ENCODE results near the gene TTLL13. TPM values are rescaled to one million over a fixed set of nuclear protein-coding genes. Genes with fewer than 3 reads are reported as not detected.
A peak's percentile ranks its signal among the peaks of the same experiment; 100 is the strongest.

TTLL13 gene, protein sequence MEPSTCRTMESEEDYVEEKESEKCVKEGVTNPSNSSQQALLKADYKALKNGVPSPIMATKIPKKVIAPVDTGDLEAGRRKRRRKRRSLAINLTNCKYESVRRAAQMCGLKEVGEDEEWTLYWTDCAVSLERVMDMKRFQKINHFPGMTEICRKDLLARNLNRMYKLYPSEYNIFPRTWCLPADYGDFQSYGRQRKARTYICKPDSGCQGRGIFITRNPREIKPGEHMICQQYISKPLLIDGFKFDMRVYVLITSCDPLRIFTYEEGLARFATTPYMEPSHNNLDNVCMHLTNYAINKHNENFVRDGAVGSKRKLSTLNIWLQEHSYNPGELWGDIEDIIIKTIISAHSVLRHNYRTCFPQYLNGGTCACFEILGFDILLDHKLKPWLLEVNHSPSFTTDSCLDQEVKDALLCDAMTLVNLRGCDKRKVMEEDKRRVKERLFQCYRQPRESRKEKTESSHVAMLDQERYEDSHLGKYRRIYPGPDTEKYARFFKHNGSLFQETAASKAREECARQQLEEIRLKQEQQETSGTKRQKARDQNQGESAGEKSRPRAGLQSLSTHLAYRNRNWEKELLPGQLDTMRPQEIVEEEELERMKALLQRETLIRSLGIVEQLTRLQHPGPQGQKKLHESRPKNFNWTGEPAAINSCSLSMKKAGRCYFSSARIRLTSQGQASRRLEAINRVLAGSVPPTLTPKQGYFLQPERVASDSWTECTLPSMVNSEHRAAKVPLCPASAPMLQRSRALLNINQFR
- under 0.01 TPM in 2 replicates for total RNA-seq

DNA sequence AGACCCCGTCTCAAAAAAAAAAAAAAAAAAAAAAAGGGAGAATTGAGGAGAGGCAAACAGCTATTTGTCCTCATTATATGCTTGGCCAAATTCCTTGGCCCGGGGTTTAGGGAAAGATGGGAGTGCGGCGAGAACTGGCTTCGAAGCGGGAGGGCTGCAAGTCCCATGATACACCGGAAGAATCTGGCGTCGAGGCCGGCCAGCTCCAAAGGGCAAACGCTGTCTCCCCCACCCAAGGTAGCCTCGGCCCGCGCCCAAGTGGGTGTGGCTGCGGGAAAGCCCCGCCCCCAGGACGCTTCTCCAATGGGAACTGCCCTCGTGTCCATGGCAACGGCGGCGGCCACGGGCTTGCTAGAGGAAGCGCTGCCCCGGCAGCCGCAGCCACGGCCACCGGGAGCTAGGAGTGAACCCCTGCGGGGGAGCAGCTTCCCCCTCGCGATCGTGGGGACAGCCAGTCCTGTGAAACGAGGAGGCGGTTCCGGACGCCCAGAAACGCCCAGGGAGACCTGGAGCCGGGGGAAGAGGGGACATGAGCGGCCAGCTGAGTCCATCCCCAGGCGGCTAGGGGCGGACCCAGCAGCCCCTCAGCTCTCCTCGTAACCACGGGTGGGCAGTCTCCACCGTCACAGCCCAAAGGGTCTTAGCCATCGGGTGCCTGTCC lies at the start of gene TTLL13:
TTLL13 (plus strand) TSS at position 354 of the 661 bp plus-strand sequence. CDS start 1,075 bp downstream, outside the sequence.
- peak; percentile 85 to 93 for DNase-seq (ENCODE audit: low read depth in 2 of 2)

DNA sequence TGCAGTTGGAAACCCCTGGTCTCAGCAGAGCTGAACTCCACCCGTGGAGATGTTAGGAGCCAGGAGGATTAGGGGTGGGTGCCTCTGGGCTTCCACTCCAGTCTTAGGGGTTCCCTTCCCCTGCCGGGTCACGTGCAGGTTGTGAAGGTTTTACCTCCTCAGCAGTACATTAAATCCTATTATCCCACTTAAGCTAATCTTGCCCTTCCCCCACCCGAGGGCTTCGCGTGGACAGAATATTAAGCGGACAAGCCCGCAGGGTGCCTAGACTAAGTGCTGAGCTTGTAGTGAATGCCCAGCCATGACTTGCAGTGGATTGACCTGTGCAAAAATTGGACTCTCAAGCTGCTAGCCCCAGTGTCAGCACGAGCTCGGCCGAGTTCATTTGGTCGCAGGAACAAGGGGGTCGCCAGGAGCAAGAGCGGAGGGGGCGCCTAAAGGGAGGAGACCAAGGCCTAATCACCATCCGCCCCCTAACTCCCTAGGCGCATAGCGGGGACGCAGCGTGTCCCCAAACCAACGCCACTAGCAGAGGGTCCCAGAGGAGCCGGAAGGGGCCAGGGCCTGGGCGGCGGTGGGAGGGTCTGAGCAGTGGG lies 48.7 kb upstream of the TTLL13 start:
- no peak for DNase-seq (ENCODE audit: low read depth in 2 of 2)

DNA sequence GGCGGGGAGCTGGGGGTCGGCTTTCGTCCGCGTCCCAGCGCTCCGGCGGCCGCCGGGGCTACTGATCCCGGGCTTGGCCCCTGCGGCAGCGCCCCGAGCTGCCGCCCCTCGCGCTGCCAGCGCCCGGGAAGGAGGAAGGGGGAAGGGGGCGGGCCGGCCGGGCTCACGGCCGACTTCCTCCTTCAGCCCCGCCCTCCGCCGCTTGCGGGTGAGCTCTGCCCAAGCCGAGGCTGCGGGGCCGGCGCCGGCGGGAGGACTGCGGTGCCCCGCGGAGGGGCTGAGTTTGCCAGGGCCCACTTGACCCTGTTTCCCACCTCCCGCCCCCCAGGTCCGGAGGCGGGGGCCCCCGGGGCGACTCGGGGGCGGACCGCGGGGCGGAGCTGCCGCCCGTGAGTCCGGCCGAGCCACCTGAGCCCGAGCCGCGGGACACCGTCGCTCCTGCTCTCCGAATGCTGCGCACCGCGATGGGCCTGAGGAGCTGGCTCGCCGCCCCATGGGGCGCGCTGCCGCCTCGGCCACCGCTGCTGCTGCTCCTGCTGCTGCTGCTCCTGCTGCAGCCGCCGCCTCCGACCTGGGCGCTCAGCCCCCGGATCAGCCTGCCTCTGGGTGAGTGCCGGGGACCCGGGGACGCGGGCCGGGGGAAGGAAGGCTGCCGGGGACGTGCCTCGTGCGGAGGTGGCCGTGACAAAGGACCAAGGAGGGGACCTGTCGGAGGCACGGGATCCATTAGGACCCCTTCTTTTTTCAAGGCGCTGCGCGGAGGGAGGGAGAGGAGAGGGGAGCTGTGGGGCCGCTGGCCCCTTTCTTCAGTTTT lies 48.0 kb upstream of the TTLL13 start, which contains the start of gene SEMA4B:
SEMA4B (plus strand) TSS at position 201 of the 814 bp plus-strand sequence; CDS start at position 450, 249 bp downstream.
- peak; percentile 36 to 44 for DNase-seq (ENCODE audit: low read depth in 2 of 2)

DNA sequence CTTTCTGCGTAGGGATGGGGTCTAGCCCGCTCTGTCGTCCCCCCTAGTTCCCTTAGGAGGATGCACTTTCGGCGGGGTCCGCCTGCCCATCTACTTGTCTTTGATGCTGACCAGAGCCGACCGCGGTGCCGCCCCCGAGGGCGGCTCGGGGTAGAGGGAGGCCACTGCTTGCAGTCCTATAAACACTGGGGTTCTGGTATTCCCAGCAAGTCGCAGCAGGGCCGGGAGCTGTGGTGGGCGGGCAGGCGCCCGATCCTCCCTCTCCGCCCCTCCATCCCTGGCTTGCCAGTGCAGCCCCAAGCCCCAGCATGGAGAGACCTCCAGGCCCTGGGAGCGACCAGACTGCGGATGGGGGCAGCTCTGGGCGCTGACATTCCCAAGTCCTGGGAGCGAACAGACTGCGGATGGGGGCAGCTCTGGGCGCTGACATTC lies 47.4 kb upstream of the TTLL13 start:
- DNase-seq (ENCODE audit: low read depth in 2 of 2): no peak

DNA sequence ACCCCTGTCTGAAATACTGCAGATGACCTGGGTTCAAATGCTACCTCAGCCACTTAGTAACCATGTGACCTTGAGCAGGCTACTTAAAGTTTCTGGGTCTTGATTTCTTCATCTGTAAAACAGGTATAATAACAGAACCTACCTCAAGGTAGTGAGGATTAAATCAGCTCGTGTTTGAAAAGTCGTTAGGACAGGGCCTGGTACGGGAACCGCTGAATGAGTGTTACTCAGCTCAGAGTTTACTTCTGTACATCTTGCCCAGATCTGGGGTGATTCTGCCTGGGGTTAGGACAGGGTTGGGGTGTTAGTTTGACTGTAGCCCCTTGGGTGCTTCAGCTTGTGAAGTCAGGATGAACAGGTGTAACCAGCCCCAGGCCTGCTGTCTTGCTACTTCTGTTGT lies 46.4 kb upstream of the TTLL13 start:
- no peak for DNase-seq (ENCODE audit: low read depth in 2 of 2)

- DNase-seq (ENCODE audit: low read depth in 2 of 2): no peak
Measured at GRCh38 chr15:90203473-90203872, 45.9 kb upstream of the TTLL13 start.

DNA sequence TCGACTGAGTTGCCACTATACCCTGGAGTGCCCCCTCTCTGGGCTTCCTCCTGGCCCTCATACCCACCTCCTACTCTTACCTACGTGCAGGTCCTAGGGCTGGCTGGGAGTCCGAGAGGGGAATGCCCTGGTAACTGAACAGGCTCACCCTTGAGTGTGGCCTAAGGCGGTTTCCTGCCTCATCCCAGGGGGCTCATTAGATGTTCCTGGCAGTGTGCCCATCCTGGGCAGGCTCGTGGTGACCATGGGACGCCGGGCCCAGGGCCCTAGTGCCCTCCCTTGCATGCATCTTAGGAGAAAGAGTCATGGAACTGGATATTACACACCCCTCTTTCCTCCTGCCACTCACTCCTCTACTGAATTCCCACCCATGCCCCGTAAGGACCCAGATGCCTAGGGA lies 45.4 kb upstream of the TTLL13 start:
- DNase-seq (ENCODE audit: low read depth in 2 of 2): peak in 1 of 2 donors; percentile 54

DNA sequence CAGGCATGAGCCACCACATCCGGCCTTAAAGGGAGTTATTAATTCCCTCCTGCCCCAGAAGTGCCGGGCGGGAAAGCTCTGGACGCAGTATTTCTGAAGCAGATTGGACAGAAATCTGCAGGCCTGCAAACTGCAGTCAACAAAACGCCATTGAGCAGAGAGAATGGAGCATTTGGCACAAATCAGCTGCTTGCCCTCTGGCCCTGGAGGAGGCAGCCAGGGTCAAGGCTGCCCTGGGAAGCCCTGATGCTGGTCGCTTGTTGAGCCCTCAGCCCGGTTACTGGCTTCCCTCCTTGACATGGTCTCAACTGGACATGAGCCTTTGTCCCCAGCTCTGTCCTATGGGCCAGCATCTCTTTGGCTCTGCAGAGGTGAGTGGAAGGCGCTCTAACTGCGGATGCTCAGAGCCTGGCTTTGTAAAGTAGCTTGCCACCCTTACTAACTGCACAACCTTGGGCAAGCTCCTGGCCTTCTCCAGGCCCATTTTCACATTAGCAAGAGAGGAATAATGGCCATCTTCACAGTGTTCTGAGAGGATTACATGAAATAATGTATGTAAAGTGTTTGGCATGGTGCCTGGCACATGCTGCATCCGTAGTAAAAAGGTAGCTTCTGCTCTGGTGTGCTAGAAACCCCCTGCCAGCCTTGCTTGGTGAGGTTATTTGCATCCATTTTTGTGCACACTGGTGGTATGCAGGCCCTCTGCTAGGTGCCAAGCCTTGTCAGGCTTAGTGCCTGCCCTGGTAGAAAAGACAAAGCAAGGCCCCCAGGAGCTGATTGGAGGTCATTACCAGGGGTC lies 44.1 kb upstream of the TTLL13 start:
- no peak for DNase-seq (ENCODE audit: low read depth in 2 of 2)

DNA sequence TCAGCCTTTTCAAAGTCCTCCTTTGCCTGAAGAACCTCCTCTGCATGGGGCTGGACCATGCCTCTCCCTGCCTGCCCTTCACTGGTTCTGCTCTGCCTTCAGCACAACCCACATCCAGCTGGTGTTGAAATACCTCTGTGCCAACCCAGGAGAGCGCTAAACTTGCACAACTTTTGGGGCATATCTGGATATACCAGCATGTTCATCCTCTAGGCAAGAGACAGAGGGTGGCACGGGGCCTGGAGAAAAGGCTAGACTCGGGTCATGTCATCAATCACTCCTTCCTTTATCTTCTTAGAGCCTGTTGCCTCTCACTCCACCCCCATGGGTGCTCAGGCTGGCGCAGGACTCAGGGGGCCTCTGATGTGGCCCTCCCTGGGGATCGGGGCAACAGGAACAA lies 43.5 kb upstream of the TTLL13 start:
- DNase-seq (ENCODE audit: low read depth in 2 of 2): no peak

- DNase-seq (ENCODE audit: low read depth in 2 of 2): no peak
Measured at GRCh38 chr15:90207252-90207651, 42.1 kb upstream of the TTLL13 start.

DNA sequence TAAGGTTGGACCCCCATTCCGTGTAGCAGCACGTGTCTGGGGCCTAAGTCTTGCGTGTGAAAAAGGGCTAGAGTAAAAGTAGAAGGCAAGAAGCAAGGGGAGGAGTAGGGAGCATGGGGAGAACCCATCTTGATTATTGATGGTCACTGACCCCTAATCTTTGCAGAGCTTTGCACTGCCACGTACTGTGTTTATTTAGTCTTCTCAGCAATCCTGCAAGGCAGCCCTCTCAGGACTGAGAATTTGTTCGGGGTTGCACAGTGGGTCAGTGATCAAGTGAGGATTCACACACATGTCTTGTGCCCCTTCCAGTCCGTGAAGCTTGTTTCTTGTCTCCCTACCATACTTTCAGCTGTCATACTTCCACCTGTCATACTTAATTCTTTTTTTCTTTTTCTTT lies 41.0 kb upstream of the TTLL13 start:
- DNase-seq (ENCODE audit: low read depth in 2 of 2): no peak

DNA sequence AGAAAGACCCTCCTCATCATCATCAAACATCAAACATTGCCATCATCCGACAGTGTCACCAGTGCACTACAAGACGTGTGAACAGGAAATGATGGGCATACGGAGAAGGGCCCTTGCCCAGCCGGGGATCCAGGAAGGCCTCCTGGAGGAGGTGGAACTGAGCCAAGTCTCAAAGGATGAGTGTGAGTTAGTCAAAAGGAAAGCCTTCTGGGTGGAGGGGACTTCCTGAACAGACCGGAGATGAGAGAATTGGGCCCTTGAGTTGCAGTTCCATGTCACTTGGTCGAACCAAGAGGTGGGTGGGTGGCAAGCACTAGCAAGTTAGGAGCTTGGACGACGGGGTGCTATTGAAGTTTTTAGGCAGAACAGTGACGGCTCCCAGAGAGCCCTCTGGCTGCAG lies 39.8 kb upstream of the TTLL13 start:
- peak in 1 of 2 donors; percentile 34 for DNase-seq (ENCODE audit: low read depth in 2 of 2)

DNA sequence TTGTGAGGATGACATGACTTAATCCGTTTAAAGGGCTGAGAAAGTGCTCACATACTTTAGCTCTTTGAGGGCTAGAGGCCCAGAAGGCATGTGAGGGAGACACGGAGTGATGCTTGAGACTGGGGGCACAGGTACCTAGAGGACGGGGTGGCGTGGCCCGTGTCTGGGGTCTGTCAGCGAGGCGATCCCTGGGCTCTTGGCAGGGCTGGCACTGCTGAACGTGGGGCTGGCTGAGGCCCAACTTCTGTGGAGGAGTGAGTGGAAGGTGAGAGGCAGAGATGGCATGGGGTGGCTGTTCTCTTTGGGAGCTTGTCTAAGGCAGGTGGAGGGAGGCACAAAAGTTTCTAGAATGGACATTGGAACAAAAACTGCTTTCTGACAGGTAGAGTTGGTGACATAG lies 38.8 kb upstream of the TTLL13 start:
- no peak for DNase-seq (ENCODE audit: low read depth in 2 of 2)

GRCh38 chr15:90211009-90211408 lies 38.3 kb upstream of the TTLL13 start:
- no peak for DNase-seq (ENCODE audit: low read depth in 2 of 2)

- DNase-seq (ENCODE audit: low read depth in 2 of 2): peak in 1 of 2 donors; percentile 77
Measured at GRCh38 chr15:90211440-90212143, 37.8 kb upstream of the TTLL13 start.

GRCh38 chr15:90212221-90213098 lies 36.9 kb upstream of the TTLL13 start:
- DNase-seq (ENCODE audit: low read depth in 2 of 2): peak in 1 of 2 donors; percentile 31

DNA sequence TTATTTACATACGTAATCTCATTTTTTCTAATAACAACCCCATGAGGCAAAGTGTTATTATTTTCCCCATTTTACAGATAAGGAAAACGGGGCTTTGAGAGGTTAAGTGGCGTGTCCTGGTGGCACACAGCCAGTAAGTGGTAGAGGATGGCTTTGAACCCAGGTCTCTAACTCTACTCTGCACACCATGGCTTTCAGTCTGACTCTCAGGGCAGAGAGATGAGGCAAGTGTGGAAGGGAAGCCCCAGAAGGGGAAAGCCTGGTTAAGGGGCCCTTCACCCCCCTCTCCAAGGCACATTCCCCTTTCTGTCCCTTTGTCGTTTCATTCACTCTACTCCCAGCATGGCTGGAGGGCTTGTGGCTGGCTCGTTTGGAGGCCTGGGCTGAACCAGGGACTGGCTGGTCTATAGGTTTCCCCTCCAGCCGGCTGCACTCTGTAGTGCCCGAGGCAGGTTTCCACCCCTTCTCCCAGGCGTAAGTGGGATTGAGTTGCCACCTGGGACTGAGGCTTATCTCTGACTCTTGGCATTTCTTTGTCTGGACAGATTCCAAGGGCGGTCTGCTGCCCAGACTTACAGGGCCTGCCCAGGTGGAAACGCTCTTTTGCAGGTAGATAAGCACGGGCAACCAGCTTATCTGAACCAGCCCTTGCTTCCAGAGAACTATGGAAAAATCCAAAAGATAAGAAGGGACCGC lies 36.1 kb upstream of the TTLL13 start:
- no peak for DNase-seq (ENCODE audit: low read depth in 2 of 2)

GRCh38 chr15:90213818-90214204 lies 35.5 kb upstream of the TTLL13 start:
- no peak for DNase-seq (ENCODE audit: low read depth in 2 of 2)
